GM13977 (cell line): Measurements from ENCODE around the gene STX8.
"Not testable (repeated sequence)": the region's sequence is repeated elsewhere in the genome, so short reads cannot be mapped to it uniquely, and the experiment has no call there.

Source experiments
- DNase-seq: peaks from one replicate; pipeline ENCODE4 v3.0.0; 2012; ENCODE audit warnings: low spot score
- in situ Hi-C: fragments of 300-500 bp; cut with MboI; formaldehyde crosslinking; loops from one replicate; pipeline ENCODE4 v1.12.0; 2022; ENCODE audit warnings: low sequenced_read_pairs, low pct_unique_long_range_greater_than_20kb, mixed read lengths, inconsistent platforms; ENCODE audit not compliant: unreplicated experiment
- TF ChIP-seq, protein P1 (sequence below): IDR thresholded peaks from 2 replicates; pipeline ENCODE4 v1.5.1; 2012; ENCODE audit warnings: mild to moderate bottlenecking, control low read depth; ENCODE audit not compliant: insufficient read depth; ENCODE audit errors: extremely low read depth, missing control alignments

STX8 gene, protein sequence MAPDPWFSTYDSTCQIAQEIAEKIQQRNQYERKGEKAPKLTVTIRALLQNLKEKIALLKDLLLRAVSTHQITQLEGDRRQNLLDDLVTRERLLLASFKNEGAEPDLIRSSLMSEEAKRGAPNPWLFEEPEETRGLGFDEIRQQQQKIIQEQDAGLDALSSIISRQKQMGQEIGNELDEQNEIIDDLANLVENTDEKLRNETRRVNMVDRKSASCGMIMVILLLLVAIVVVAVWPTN

DNA sequence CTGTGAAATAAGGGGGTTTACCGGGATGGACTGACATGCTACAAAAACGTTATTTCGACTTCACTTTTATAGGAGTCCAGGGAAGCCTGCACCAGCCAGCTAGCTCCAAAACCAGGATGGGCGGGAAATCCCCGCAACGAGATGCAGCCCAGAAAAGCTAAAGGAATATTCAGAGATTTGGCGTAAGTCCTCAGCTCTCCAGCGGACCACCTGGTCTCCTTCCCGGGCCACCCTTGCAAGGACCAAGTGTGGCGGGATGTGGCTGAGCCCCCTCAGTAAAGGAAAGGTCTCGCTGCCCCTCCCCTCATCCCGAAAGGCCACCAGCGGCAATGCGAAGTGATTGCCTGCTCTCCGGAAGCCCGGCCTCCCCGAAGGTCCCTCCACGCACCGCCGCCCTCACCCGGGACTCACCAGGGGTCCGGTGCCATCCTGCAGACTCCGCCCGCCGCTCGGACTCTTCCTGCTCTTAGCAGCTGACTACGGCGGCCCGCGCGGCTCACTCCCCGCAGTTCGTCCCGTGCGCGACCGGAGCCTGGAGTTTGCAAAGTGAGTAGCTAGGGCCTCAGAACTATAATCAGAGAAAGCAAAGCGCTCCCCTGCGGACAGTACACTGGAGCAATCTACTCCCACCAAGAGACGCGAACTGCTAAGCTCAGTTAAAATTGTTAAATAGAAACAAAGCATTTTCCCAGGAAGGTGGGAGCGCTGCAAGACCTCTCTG lies at the start of gene STX8:
Gene STX8 (minus strand): TSS at position 440 of the 721 bp plus-strand sequence. CDS start 12 bp downstream, at position 428.
- in situ Hi-C loops, result no loop called here
- peak; percentile 81 for DNase-seq

DNA sequence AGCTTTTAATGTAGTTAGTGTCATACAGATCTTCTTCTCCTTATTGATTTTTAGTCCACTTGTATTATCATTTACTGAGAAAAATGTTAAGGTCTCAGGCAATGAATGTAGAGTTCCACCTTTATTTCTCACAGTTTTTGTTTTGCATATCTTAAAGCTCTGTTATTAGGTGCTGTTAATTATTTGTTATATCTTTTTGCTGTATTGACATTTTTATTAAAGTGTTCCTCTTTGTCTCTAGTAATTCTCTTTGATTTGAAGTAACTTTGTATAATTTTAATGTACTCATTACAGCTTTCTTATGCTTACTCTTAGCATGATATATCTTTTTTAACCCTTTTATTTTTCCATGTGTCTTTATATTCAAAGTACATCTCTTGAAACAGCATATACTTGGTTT lies 47.3 kb upstream of the STX8 start:
- in situ Hi-C loops, result no loop called here
- no peak for DNase-seq
- TF ChIP-seq, protein P1, sequence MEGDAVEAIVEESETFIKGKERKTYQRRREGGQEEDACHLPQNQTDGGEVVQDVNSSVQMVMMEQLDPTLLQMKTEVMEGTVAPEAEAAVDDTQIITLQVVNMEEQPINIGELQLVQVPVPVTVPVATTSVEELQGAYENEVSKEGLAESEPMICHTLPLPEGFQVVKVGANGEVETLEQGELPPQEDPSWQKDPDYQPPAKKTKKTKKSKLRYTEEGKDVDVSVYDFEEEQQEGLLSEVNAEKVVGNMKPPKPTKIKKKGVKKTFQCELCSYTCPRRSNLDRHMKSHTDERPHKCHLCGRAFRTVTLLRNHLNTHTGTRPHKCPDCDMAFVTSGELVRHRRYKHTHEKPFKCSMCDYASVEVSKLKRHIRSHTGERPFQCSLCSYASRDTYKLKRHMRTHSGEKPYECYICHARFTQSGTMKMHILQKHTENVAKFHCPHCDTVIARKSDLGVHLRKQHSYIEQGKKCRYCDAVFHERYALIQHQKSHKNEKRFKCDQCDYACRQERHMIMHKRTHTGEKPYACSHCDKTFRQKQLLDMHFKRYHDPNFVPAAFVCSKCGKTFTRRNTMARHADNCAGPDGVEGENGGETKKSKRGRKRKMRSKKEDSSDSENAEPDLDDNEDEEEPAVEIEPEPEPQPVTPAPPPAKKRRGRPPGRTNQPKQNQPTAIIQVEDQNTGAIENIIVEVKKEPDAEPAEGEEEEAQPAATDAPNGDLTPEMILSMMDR, result no peak

More for the DNA sequence above, at the start of gene STX8:
- TF ChIP-seq, protein P1, result peak; percentile 9

DNA sequence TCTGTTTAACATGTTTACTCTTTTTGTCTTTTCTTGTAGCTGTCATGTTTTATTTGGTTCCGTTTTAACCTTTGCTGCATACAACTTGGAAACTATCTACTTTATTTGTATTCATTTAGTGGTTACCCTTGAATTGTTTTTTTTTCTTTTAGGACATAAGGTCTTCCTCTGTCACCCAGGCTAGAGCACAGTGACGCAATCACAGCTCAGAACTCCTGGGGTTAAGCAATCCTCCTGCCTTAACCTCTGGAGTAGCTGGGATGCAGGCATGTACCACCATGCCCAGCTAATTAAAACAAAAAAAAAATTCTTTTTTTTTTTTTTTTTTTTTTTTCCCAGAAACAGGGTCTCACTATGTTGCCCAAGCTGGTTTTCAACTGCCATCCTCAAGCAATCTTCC lies 39.9 kb upstream of the STX8 start:
- TF ChIP-seq, protein P1, result no peak
- DNase-seq, result no peak
- in situ Hi-C loops, result no loop called here

DNA sequence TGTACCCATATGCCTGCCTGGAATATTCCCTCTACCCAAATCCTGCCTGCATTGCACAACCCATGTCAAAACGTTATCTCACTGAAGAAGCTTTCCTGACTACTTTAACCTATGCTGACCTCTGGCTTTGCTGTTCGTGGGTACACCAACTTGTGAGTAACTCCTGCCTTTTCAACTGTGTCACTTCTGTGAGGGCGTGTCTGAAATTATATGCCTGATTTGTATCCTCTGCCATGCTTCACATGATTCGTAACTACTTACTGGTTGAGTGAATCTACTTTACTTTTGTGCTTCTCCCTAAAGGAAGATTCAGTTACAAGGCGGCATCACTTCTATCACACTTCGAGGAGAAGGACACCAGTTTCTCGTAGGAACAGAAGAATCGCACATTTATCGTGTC lies 36.4 kb upstream of the STX8 start:
- TF ChIP-seq, protein P1, result no peak
- no peak for DNase-seq
- in situ Hi-C loops, result no loop called here

DNA sequence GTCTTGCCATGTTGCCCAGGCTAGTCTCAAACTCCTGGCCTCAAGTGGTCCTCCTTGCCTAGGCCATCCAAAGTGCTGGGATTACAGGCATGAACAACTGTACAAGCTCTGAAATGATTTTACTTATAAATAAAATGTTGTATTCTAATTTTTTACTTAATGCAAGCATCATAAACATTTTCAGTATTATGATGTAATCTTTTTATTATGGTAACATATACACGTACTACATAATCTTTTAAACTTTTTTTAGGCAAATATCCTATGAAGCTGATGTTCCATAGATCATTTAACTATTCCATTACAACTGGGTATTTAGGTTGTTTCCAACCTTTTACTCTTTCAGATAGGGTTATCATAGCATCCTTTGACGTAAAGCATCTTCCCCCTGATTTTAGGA lies 35.9 kb upstream of the STX8 start:
- TF ChIP-seq, protein P1, result no peak
- in situ Hi-C loops, result no loop called here
- DNase-seq, result no peak

DNA sequence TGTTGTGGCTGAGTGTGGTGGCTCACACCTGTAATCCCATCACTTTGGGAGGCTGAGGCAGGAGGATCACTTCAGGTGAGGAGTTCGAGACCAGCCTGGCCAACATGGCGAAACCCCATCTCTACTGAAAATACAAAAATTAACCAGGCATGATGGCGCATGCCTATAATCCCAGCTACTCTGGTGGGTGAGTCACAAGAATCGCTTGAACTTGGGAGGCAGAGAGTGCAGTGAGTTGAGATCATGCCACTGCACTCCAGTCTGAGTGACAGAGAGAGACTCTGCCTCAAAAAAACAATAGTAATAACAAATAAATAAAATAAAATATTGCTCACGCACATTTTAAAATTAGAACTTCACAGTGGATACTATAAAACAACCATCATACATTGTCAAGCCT lies 31.4 kb upstream of the STX8 start:
- in situ Hi-C loops, DNase-seq: not testable (repeated sequence)

DNA sequence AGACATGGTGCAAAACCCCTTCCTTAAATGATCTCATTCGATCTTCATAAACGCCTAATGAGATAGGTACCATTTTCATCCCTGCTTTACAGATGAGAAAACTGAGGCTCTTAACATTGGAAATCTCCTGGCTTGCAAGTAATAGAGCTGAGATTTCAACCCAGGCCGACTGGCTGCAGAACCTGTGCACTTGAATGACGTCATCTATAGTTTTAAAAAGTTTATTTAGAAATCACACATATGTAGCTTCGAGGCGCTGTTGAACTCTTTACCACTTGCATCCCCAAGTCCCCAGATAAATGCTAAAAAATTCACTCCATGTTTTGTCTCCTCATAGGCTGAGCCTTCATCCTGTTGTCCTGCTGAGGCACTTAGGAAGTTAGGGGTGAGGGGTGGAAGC lies 30.8 kb upstream of the STX8 start:
- DNase-seq, result no peak
- in situ Hi-C loops, result no loop called here
- TF ChIP-seq, protein P1, result no peak

DNA sequence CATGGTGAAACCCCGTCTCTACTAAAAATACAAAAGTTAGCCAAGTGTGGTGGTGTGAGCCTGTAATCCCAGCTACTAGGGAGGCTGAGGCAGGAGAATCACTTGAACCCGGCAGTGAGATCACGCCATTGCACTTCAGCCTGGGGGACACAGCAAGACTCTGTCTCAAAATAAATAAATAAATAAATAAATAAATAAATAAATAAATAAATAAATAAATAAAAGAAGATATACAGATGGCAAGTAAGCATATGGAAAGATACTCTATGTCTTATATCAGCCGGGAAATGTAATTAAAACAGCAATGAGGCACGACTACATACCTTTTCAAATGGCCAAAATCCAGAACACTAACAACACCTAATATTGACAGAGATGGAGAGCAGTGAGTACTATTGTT lies 29.0 kb upstream of the STX8 start:
- in situ Hi-C loops, result not testable (repeated sequence)

More for the DNA sequence above, 29.0 kb upstream of the STX8 start:
- not testable (repeated sequence) for DNase-seq
